Stomach smooth muscle (tissue), 2 donors: Measurements from ENCODE around the gene BMP5.

Experiments
- H3K27ac ChIP-seq: one replicate; pipeline ENCODE4 v1.7.0; 2013; ENCODE audit warnings: mild to moderate bottlenecking, low read length, inconsistent platforms
- H3K27me3 ChIP-seq, 2 donors: one replicate each; pipeline ENCODE4 v1.7.0; 2013; ENCODE audit warnings: low read length in 2 of 2; ENCODE audit not compliant: insufficient read depth in 2 of 2, control insufficient read depth in 1 of 2
- H3K36me3 ChIP-seq, 2 donors: one replicate each; pipeline ENCODE4 v1.7.0; 2013; ENCODE audit warnings: low read length in 2 of 2; ENCODE audit not compliant: control insufficient read depth in 2 of 2, insufficient read depth in 2 of 2
- H3K4me1 ChIP-seq: one replicate; pipeline ENCODE4 v1.7.0; 2013; ENCODE audit warnings: low read length; ENCODE audit not compliant: control insufficient read depth, insufficient read depth
- H3K4me3 ChIP-seq, 2 donors: one replicate each; pipeline ENCODE4 v1.7.0; 2013; ENCODE audit warnings: low read length in 2 of 2
- H3K9ac ChIP-seq, 2 donors: one replicate each; pipeline ENCODE4 v1.7.0; 2013; ENCODE audit warnings: low read length in 2 of 2, mild to moderate bottlenecking in 1 of 2
- H3K9me3 ChIP-seq, 2 donors: one replicate each; pipeline ENCODE4 v1.7.0; 2013; ENCODE audit warnings: low read length in 2 of 2; ENCODE audit not compliant: control insufficient read depth in 2 of 2
- donor health status: healthy.
- donor health status: Pancreatic carcinoma.

The BMP5 gene

DNA sequence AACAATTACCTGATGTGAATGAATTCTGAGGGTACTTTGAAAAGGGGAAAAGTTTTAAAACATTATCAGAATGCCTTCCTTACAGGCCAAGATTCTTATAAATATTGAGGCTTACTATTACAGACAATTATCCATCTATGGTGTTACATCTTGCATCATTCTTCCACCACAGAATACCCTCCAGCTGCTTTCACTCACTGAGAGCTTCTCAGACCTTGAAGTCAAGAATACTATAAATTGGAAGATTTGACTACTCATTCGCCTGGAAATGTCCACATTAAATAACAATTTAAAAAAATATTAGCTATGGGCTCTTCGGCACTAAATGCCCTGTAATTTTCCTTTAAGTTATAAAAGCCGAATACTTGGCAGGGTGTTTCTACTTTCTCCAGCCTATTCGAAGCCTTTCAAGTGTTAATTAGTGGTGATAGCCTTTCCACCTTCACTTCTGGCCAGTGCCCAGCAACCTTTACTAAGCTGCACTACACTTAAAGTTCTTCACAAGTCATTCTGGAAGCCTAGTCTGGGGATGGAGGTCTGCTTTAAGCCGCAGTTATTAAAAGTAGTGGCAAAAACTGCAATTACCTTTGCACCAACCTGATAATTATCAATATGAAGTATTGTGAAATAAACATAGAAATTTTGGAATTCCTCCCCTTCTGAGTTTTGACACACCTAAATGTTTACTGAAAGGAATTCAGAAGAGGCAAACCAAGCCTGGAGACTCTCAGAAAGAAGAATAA, 100.9 kb downstream of the BMP5 start:
- H3K9me3 ChIP-seq = no peaks in the 10 kb centered on the region
- H3K27ac ChIP-seq = no peak overlapping the region
- no peak overlapping the region for H3K9ac ChIP-seq
- H3K36me3 ChIP-seq = no peaks in the 10 kb centered on the region
- no peaks in the 10 kb centered on the region for H3K27me3 ChIP-seq
- H3K4me3 ChIP-seq = no peak overlapping the region
- H3K4me1 ChIP-seq = no peaks in the 10 kb centered on the region

DNA sequence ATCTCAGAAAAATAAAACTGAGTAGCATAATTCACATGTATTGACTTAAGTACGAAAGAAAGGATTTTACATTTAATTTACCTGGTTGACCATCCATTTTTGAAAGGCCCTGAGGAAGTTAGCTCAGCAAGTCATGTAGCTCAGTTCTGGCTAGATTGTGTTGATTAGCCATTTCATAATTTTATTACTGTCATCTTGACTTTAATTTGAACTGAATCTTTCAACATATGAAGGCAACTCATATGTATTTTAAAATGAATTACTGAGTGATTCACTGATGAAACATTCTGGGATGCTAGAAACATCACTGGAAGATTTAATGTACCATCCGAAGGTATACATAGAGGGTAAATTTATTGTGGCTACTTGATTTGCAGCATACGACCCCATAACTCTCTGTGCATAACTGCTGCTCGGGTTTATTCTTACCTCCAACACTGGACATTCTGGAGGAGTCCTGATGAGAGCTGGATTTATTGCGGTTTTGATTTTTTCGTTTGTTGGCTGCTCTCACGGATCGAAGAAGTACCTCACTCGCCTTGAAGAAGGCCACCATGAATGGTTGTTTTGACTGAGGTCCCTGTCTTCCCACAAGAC, 101.7 kb downstream of the BMP5 start:
- H3K36me3 ChIP-seq = no peaks in the 10 kb centered on the region
- no peak overlapping the region for H3K4me3 ChIP-seq
- no peaks in the 10 kb centered on the region for H3K27me3 ChIP-seq
- H3K27ac ChIP-seq = no peak overlapping the region
- H3K9ac ChIP-seq = no peak overlapping the region
- no peaks in the 10 kb centered on the region for H3K9me3 ChIP-seq
- H3K4me1 ChIP-seq = no peaks in the 10 kb centered on the region

DNA sequence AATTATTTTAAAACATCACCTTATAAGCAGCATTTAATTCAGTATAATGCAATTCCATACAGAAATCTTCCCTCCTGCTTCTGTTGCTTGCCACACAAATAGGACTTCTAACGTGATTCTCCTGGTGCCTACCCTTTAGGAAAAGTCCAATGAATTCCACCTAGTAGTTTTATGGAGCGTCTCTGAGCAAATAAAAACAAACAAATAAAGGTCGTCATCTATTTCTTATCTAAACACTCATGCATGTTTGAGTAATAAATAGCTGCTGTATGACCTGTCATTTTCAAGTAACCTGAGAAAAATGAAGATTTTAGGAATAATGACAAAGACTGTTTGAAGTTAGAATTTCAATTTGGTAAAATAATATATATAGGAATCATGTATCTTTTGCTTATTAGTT, 102.7 kb downstream of the BMP5 start:
- no peak overlapping the region for H3K4me3 ChIP-seq
- H3K9ac ChIP-seq = no peak overlapping the region
- H3K27me3 ChIP-seq = no peaks in the 10 kb centered on the region
- H3K27ac ChIP-seq = no peak overlapping the region
- no peaks in the 10 kb centered on the region for H3K4me1 ChIP-seq
- H3K9me3 ChIP-seq = no peaks in the 10 kb centered on the region
- no peaks in the 10 kb centered on the region for H3K36me3 ChIP-seq

DNA sequence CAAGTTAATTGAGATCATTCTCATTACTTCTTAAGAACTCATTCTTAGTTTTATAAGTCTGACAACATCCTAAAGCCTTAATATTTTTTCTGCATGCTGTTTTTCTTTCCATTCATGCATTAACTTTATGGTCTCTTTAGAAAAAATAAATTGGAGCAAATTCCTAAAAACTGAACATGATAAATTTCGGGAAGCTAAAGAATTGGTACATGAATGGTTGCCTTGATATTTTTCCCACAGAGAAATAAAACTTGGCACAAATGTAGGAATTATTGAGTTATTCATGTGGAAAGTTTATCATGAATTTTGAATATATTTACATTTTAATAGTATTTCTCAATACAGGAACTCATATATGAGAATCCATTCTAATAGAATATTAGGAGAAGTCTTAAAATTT, 115.9 kb downstream of the BMP5 start:
- Histone ChIP-seq H3K4me1 (no peaks in the 10 kb centered on the region), H3K9ac (no peak overlapping the region), H3K9me3 (no peaks in the 10 kb centered on the region), H3K4me3 (no peak overlapping the region), H3K27me3 (no peaks in the 10 kb centered on the region), H3K36me3 (no peaks in the 10 kb centered on the region), H3K27ac (no peak overlapping the region)

- Histone ChIP-seq H3K27me3 (no peaks in the 10 kb centered on the region), H3K4me3 (no peak overlapping the region), H3K36me3 (no peaks in the 10 kb centered on the region), H3K9me3 (no peaks in the 10 kb centered on the region), H3K27ac (no peak overlapping the region), H3K4me1 (no peaks in the 10 kb centered on the region), H3K9ac (no peak overlapping the region)
These were observed 117.0 kb downstream of the BMP5 start for GRCh38 chr6:55758156-55758937.

- Histone ChIP-seq H3K27me3 (no peaks in the 10 kb centered on the region), H3K36me3 (no peaks in the 10 kb centered on the region), H3K27ac (no peak overlapping the region), H3K9me3 (no peaks in the 10 kb centered on the region), H3K4me1 (no peaks in the 10 kb centered on the region), H3K4me3 (no peak overlapping the region), H3K9ac (no peak overlapping the region)
These were observed 118.8 kb downstream of the BMP5 start for GRCh38 chr6:55756531-55757031.

- H3K9me3 ChIP-seq = no peaks in the 10 kb centered on the region
- no peaks in the 10 kb centered on the region for H3K4me1 ChIP-seq
- H3K4me3 ChIP-seq = no peak overlapping the region
- H3K27ac ChIP-seq = no peak overlapping the region
- no peak overlapping the region for H3K9ac ChIP-seq
- no peaks in the 10 kb centered on the region for H3K36me3 ChIP-seq
- no peaks in the 10 kb centered on the region for H3K27me3 ChIP-seq
These were observed 126.5 kb downstream of the BMP5 start for GRCh38 chr6:55748880-55749279.

- H3K27me3 ChIP-seq = no peaks in the 10 kb centered on the region
- no peaks in the 10 kb centered on the region for H3K4me1 ChIP-seq
- no peaks in the 10 kb centered on the region for H3K9me3 ChIP-seq
- H3K36me3 ChIP-seq = no peaks in the 10 kb centered on the region
- H3K27ac ChIP-seq = no peak overlapping the region
- H3K9ac ChIP-seq = no peak overlapping the region
- H3K4me3 ChIP-seq = no peak overlapping the region
These were observed 128.9 kb downstream of the BMP5 start for GRCh38 chr6:55746473-55746872.

DNA sequence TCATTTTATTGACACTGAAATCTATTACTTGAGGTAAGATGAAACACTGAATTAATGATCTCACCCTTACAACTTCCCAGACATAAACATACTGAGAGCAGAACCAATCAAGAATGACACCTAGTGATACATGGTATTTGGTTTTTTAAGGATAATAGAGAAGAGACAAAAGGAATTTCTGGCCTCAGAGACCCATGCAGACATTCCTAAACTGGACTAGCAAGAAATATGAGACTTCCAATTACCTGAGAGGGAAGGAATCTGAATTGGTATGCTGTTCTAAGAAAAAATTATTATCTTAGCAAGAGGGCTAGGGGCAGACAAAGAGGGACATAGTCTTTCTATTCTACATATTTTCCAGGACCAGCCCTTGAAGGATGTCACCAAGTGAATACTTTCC, 141.1 kb downstream of the BMP5 start:
- no peak overlapping the region for H3K27ac ChIP-seq
- no peaks in the 10 kb centered on the region for H3K4me1 ChIP-seq
- H3K4me3 ChIP-seq = no peak overlapping the region
- H3K27me3 ChIP-seq = no peaks in the 10 kb centered on the region
- H3K9me3 ChIP-seq = no peaks in the 10 kb centered on the region
- no peak overlapping the region for H3K9ac ChIP-seq
- no peaks in the 10 kb centered on the region for H3K36me3 ChIP-seq

DNA sequence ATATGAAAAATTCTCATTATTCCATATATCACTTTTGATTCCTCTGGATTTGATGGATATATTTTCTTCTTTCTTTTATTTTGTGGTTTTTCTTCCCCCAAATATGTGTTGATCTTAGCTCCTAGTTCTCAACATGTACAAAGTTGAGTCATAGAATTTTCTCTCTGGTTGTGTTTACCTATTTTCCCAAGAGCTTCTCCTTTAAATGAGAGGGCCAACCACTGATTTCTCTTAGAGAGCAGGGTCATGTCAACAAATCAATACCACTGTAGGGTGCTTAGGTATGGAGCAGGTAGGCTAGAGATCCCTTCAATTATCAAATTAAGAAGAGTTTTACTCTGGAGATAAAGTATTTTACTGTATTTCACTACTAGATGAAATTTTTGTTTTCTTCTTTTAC, 145.7 kb downstream of the BMP5 start:
- H3K4me1 ChIP-seq = no peaks in the 10 kb centered on the region
- H3K27ac ChIP-seq = no peak overlapping the region
- no peaks in the 10 kb centered on the region for H3K27me3 ChIP-seq
- no peak overlapping the region for H3K4me3 ChIP-seq
- no peaks in the 10 kb centered on the region for H3K9me3 ChIP-seq
- no peaks in the 10 kb centered on the region for H3K36me3 ChIP-seq
- no peak overlapping the region for H3K9ac ChIP-seq
